HCT116 (cell line): ENCODE measurements around the gene EFNB2. TPM values are rescaled to one million over a fixed set of nuclear protein-coding genes. Genes with fewer than 3 reads are reported as not detected.

Source experiments
- ATAC-seq: fragments of 200-7000 bp; cut with Tn5 transposase; 2 replicates; pipeline ENCODE4 v1.9.1; 2020; ENCODE audit warnings: mild to moderate bottlenecking, moderate library complexity
- BruUV-seq: library from RNA; stranded (reverse); fragments of 400-500 nt; replicated peaks from 2 replicates; lab custom pipeline; 2021; lab: Mats Ljungman, UMichigan
- CTCF ChIA-PET: fragments of 300-600 bp; sonication (Branson Sonifier 250); formaldehyde crosslinking; loops from one replicate; lab custom pipeline; 2021; ENCODE audit warnings: antibody characterized with exemption; lab: Charles Lee
- POLR2A ChIA-PET: fragments of 300-600, 350-600 bp; sonication (Branson Sonifier 250); formaldehyde crosslinking; loops from one replicate; lab custom pipeline; 2021; ENCODE audit warnings: antibody characterized with exemption; lab: Charles Lee
- RAD21 ChIA-PET, 2 experiments: fragments of 300-600 bp; sonication (Branson Sonifier 250); formaldehyde crosslinking; loops; one replicate each; lab custom pipeline; 2023; ENCODE audit warnings: low total read pairs in 2 of 2; ENCODE audit not compliant: uncharacterized antibody in 2 of 2, unreplicated experiment in 2 of 2, low non-redundant PET in 1 of 2; lab: Charles Lee
- DNase-seq: peaks from one replicate; pipeline ENCODE4 v3.0.0-alpha.2; 2010; ENCODE audit warnings: low read depth, low spot score
- H2AFZ ChIP-seq: fragments of 200-600 bp; shearing (Covaris generic), sonication (generic); 2 replicates; pipeline ENCODE4 v1.6.1; 2017; ENCODE audit warnings: low read depth, mixed run types, mixed read lengths, antibody characterized with exemption, low read length; ENCODE audit not compliant: poor library complexity, severe bottlenecking
- H3K27ac ChIP-seq: 2 replicates; pipeline ENCODE4 v1.5.1; 2012; ENCODE audit warnings: low read depth, low read length
- H3K27me3 ChIP-seq: fragments of 200-600 bp; sonication (generic); 2 replicates; pipeline ENCODE4 v1.6.1; 2016; ENCODE audit warnings: mixed run types, low read length, mixed read lengths; ENCODE audit not compliant: insufficient read depth
- H3K36me3 ChIP-seq, 2 experiments: fragments of 200-500 bp in 1 of 2; fragments of 200-600 bp in 1 of 2; sonication (Bioruptor generic) in 1 of 2; sonication (generic) in 1 of 2; 2 replicates each; pipeline versions ENCODE4 v1.5.1 to v1.6.1; 2014 to 2016; ENCODE audit warnings: low read length in 2 of 2, inconsistent platforms in 1 of 2, mixed read lengths in 1 of 2, mixed run types in 1 of 2; ENCODE audit not compliant: insufficient read depth in 2 of 2, control insufficient read depth in 1 of 2
- H3K4me1 ChIP-seq, 2 experiments: fragments of 200-600 bp in 1 of 2; sonication (generic) in 1 of 2; 2 replicates each; pipeline versions ENCODE4 v1.5.1 to v1.6.1; 2012 to 2017; ENCODE audit warnings: low read length in 2 of 2, inconsistent platforms in 1 of 2, mild to moderate bottlenecking in 1 of 2, mixed read lengths in 1 of 2, mixed run types in 1 of 2, moderate library complexity in 1 of 2; ENCODE audit not compliant: insufficient read depth in 2 of 2, control insufficient read depth in 1 of 2
- H3K4me2 ChIP-seq: fragments of 200-600 bp; sonication (generic); 2 replicates; pipeline ENCODE4 v1.6.1; 2017; ENCODE audit warnings: mixed run types, low read length, mixed read lengths
- H3K4me3 ChIP-seq, 2 experiments: fragments of 200-600 bp in 1 of 2; sonication (generic) in 1 of 2; replicated peaks in 1 of 2; 2 replicates each; pipeline ENCODE4 v1.5.1; 2011 to 2016; ENCODE audit warnings: low read length in 2 of 2, control low read depth in 1 of 2, low read depth in 1 of 2, mild to moderate bottlenecking in 1 of 2, mixed read lengths in 1 of 2, mixed run types in 1 of 2
- H3K79me2 ChIP-seq: fragments of 200-600 bp; sonication (generic); 2 replicates; pipeline ENCODE4 v1.6.1; 2017; ENCODE audit warnings: mild to moderate bottlenecking, mixed run types, low read length, moderate library complexity, mixed read lengths; ENCODE audit not compliant: insufficient read depth
- H3K9ac ChIP-seq: fragments of 200-600 bp; sonication (generic); 2 replicates; pipeline ENCODE4 v1.6.1; 2016; ENCODE audit warnings: low read length, mixed read lengths
- H3K9me2 ChIP-seq: fragments of 200-600 bp; sonication (generic), shearing (Covaris generic); 2 replicates; pipeline ENCODE4 v1.6.1; 2017; ENCODE audit warnings: mixed run types, mild to moderate bottlenecking, moderate library complexity; ENCODE audit not compliant: insufficient read depth
- H3K9me3 ChIP-seq, 2 experiments: fragments of 200-500 bp in 1 of 2; fragments of 200-600 bp in 1 of 2; sonication (Bioruptor generic) in 1 of 2; sonication (generic) in 1 of 2; 2 replicates each; pipeline ENCODE4 v1.6.1; 2014 to 2017; ENCODE audit warnings: low read length in 2 of 2, mixed read lengths in 2 of 2, inconsistent platforms in 1 of 2, low read depth in 1 of 2, mild to moderate bottlenecking in 1 of 2, mixed run types in 1 of 2, moderate library complexity in 1 of 2; ENCODE audit not compliant: control insufficient read depth in 1 of 2, insufficient read depth in 1 of 2
- H4K20me1 ChIP-seq: fragments of 200-600 bp; sonication (generic), shearing (Covaris generic); 2 replicates; pipeline ENCODE4 v1.6.1; 2017; ENCODE audit warnings: mixed run types, mild to moderate bottlenecking, moderate library complexity; ENCODE audit not compliant: insufficient read depth
- CEBPB ChIP-seq: IDR thresholded peaks from 2 replicates; pipeline ENCODE4 v1.6.1; 2012; ENCODE audit warnings: low read depth
- EGR1 ChIP-seq: IDR thresholded peaks from 2 replicates; pipeline ENCODE4 v1.6.1; 2012; ENCODE audit warnings: low read depth
- EZH2 ChIP-seq: fragments of 200-600 bp; sonication (generic); IDR thresholded peaks from 2 replicates; pipeline ENCODE4 v1.6.1; 2017; ENCODE audit warnings: antibody characterized with exemption, mixed run types
- FOSL1 ChIP-seq: IDR thresholded peaks from 2 replicates; pipeline ENCODE4 v1.6.1; 2012; ENCODE audit warnings: low read depth
- JUND ChIP-seq: IDR thresholded peaks from 2 replicates; pipeline ENCODE4 v1.6.1; 2012
- MAX ChIP-seq: IDR thresholded peaks from 2 replicates; pipeline ENCODE4 v1.6.1; 2012
- POLR2A ChIP-seq: IDR thresholded peaks from 2 replicates; pipeline ENCODE4 v1.7.0; 2011; ENCODE audit warnings: borderline replicate concordance; ENCODE audit not compliant: insufficient read depth, insufficient read length; ENCODE audit errors: extremely low read depth
- POLR2AphosphoS5 ChIP-seq: IDR thresholded peaks from 2 replicates; pipeline ENCODE4 v1.6.1; 2011; ENCODE audit warnings: mild to moderate bottlenecking, low read depth, low read length, moderate library complexity
- SIN3A ChIP-seq: IDR thresholded peaks from 2 replicates; pipeline ENCODE4 v1.6.1; 2012; ENCODE audit warnings: low read depth
- SP1 ChIP-seq: IDR thresholded peaks from 2 replicates; pipeline ENCODE4 v1.6.1; 2012; ENCODE audit warnings: low read depth
- intact Hi-C: fragments of 100-400 bp; cut with micrococcal nuclease; formaldehyde crosslinking; loops from 2 replicates; pipeline ENCODE4 v1.10.0; 2022
- total RNA-seq: library from RNA; stranded (reverse); gene quantifications from one replicate; pipeline ENCODE4 v1.2.1, GENCODE V29; 2021; ENCODE audit not compliant: unreplicated experiment

EFNB2 gene
- total RNA-seq, 1 experiment from 2014 or later, result 30.9 TPM

- CTCF ChIA-PET, result interaction anchor here (0.7 kb wide), 1 partner anchor 368 kb away, joined by 3 read pairs; no protein-coding TSS in a partner anchor
- H3K36me3 ChIP-seq, result peaks cover 5 to 10% of the 10 kb centered on the region in 2 experiments; a peak in 1 of 4 replicates
- no peak overlapping the region for H3K9ac ChIP-seq
- no peaks in the 10 kb centered on the region for H3K9me3 ChIP-seq
- H3K27ac ChIP-seq, result no peak overlapping the region
- ATAC-seq (peak; percentile 36), DNase-seq (no peak)
- BruUV-seq, result no TSS peak
- H3K4me1 ChIP-seq, result peaks cover 20 to 35% of the 10 kb centered on the region in 2 experiments
- H4K20me1 ChIP-seq, result no peaks in the 10 kb centered on the region
- intact Hi-C loops, result no loop called here
- RAD21 ChIA-PET, result no interaction called here
- POLR2A ChIA-PET, result no interaction called here
- TF ChIP-seq SIN3A (no peak), POLR2AphosphoS5 (no peak), POLR2A (no peak), EGR1 (peak; percentile 36; the same call in 1 of the 2 replicates), SP1 (peak; percentile 36; the same call in 1 of the 2 replicates), EZH2 (no peak), MAX (0 out of 2 replicates have a peak, but pooled peaks have one; percentile 18), JUND (peak; percentile 42; the same call in 1 of the 2 replicates), CEBPB (0 out of 2 replicates have a peak, but pooled peaks have one; percentile 19), FOSL1 (peak; percentile 48; the same call in 1 of the 2 replicates)
- TF ChIP-seq, all 23 proteins: peak for 6
- H3K79me2 ChIP-seq, result peaks cover 92% of the 10 kb centered on the region
- H3K4me2 ChIP-seq, result peak overlapping the region; percentile 49
- H3K4me3 ChIP-seq, result no peak overlapping the region
- H3K27me3 ChIP-seq, result no peaks in the 10 kb centered on the region
- H3K9me2 ChIP-seq, result no peaks in the 10 kb centered on the region
- no peak overlapping the region for H2AFZ ChIP-seq
Observed at GRCh38 chr13:106513025-106513983, 22.2 kb downstream of the EFNB2 start.
